Measurements from ENCODE around the gene ZNF536. TPM values are rescaled to one million over a fixed set of nuclear protein-coding genes. Genes with fewer than 3 reads are reported as not detected.

Gene ZNF536
- polyA plus RNA-seq, 1 of the 3 experiments (the other 2 are of a cell fraction) = 0.41 TPM

GRCh38 chr19:30425885-30426838 is 54.0 kb downstream of the ZNF536 start:
- H3K79me2 ChIP-seq (ENCODE audit: insufficient read depth) = no peaks in the 10 kb centered on the region
- H3K27ac ChIP-seq (ENCODE audit: low read depth in 2 of 2, low read length in 1 of 2) = no peak overlapping the region
- no peaks in the 10 kb centered on the region for H3K27me3 ChIP-seq (ENCODE audit: insufficient read depth)
- H4K20me1 ChIP-seq (ENCODE audit: insufficient read depth) = no peaks in the 10 kb centered on the region
- ChIA-PET POLR2A (no interaction called here), CTCF (no interaction called here)
- no peaks in the 10 kb centered on the region for H3F3A ChIP-seq (replicated peaks; ENCODE audit: insufficient read depth)
- no peak overlapping the region for H3K4me3 ChIP-seq (ENCODE audit: low read depth in 2 of 2, low read length in 1 of 2)
- no peak for DNase-seq
- no peak overlapping the region for H3K9ac ChIP-seq
- no peak for TF ChIP-seq CHD2 (IDR thresholded peaks at IDR 0.05; ENCODE audit: low read length, partially characterized antibody)
- TF ChIP-seq PBX3 (IDR thresholded peaks at IDR 0.05) = no peak
- no peak for TF ChIP-seq TCF12 (IDR thresholded peaks at IDR 0.05)
- TF ChIP-seq POLR2AphosphoS5 (IDR thresholded peaks at IDR 0.05; ENCODE audit: low read depth, low read length) = no peak
- TF ChIP-seq REST (IDR thresholded peaks at IDR 0.05; ENCODE audit: low read depth, low read length) = no peak
- TF ChIP-seq SIN3A (IDR thresholded peaks at IDR 0.05; ENCODE audit: borderline replicate concordance, low read depth, low read length) = no peak
- no peak for TF ChIP-seq FOXM1 (IDR thresholded peaks at IDR 0.05; ENCODE audit: low read depth)
- no peak for TF ChIP-seq MEF2A (IDR thresholded peaks at IDR 0.05; ENCODE audit: borderline replicate concordance, low read depth)
- TF ChIP-seq GATA2 (CRISPR knock-in tag; IDR thresholded peaks at IDR 0.05) = no peak
- TF ChIP-seq ZBTB33 (IDR thresholded peaks at IDR 0.05; ENCODE audit: borderline replicate concordance, low read depth) = no peak
- no peak for TF ChIP-seq CTCF (IDR thresholded peaks at IDR 0.05)
- no peak for TF ChIP-seq TAF1 (IDR thresholded peaks at IDR 0.05; ENCODE audit: borderline replicate concordance, low read depth, low read length)
- TF ChIP-seq ELF1 (IDR thresholded peaks at IDR 0.05) = no peak
- TF ChIP-seq TEAD4 (IDR thresholded peaks at IDR 0.05; ENCODE audit: borderline replicate concordance, insufficient read depth) = no peak
- TF ChIP-seq FOSL2 (IDR thresholded peaks at IDR 0.05; ENCODE audit: borderline replicate concordance, low read depth) = no peak
- TF ChIP-seq MAX (IDR thresholded peaks at IDR 0.05; ENCODE audit: low read depth) = no peak
- H3K4me2 ChIP-seq = no peak overlapping the region
- WGBS (ENCODE audit: low lambda C conversion rate) = 30% methylated on average over 7 of the region's 9 CpGs
- H3K36me3 ChIP-seq (replicated peaks in 1 of 2; ENCODE audit: control insufficient read depth in 1 of 2, insufficient read depth in 2 of 2, low read length in 1 of 2) = no peaks in the 10 kb centered on the region
- no peaks in the 10 kb centered on the region for H3K9me3 ChIP-seq
- no peaks in the 10 kb centered on the region for H3K9me2 ChIP-seq
- no peak overlapping the region for H2AFZ ChIP-seq (ENCODE audit: low read depth)
- peaks cover 0 to 19% of the 10 kb centered on the region in 2 experiments; a peak in 1 of 4 replicates for H3K4me1 ChIP-seq (ENCODE audit: control insufficient read depth in 1 of 2, insufficient read depth in 2 of 2, low read depth in 1 of 2, low read length in 1 of 2)
